HepG2 (cell line): Measurements from ENCODE around the gene GALNT17. TPM values are rescaled to one million over a fixed set of nuclear protein-coding genes. Genes with fewer than 3 reads are reported as not detected.

Experiments
- ATAC-seq: fragments of 200-7000 bp; cut with Tn5 transposase; 3 replicates; pipeline ENCODE4 v1.9.1; 2020; ENCODE audit warnings: mild to moderate bottlenecking, moderate library complexity
- BruUV-seq: library from RNA; stranded (reverse); fragments of 400-500 nt; replicated peaks from 2 replicates; lab custom pipeline; 2021; lab: Mats Ljungman, UMichigan
- CTCF ChIA-PET: fragments of 300-600 bp; formaldehyde crosslinking; extraction: SDS; loops from one replicate; lab custom pipeline; 2021; ENCODE audit warnings: low total read pairs, inconsistent platforms, low intra/inter-chr PET ratio; lab: Yijun Ruan, JAX
- POLR2A ChIA-PET: fragments of 350-600 bp; sonication (Branson Sonifier 250); formaldehyde crosslinking; loops from one replicate; lab custom pipeline; 2020; ENCODE audit warnings: antibody characterized with exemption, inconsistent platforms; lab: Yijun Ruan, JAX
- DNase-seq: peaks from one replicate; pipeline ENCODE4 v3.0.0-alpha.2; 2015; ENCODE audit warnings: low spot score
- FAIRE-seq: peaks from 3 replicates; lab custom pipeline; 2011; peaks lifted over from hg19 to GRCh38; lab: Jason Lieb, UNC
- H2AFZ ChIP-seq: one replicate; pipeline ENCODE4 v1.6.1; 2011; ENCODE audit warnings: low read length, inconsistent platforms
- H3K27ac ChIP-seq: fragments of 300-600 bp; 3 replicates; pipeline ENCODE4 v1.8.0; 2011; ENCODE audit warnings: mixed run types, mild to moderate bottlenecking, mixed read lengths, low read length, inconsistent platforms; ENCODE audit not compliant: insufficient read depth; ENCODE audit errors: extremely low read length
- H3K27me3 ChIP-seq, 2 experiments: fragments of 200-600 bp in 1 of 2; 2 replicates in 1 of 2; 3 replicates in 1 of 2; pipeline versions ENCODE4 v1.6.0 to v1.8.0; 2011; ENCODE audit warnings: low read length in 2 of 2, mild to moderate bottlenecking in 2 of 2, moderate library complexity in 2 of 2, inconsistent platforms in 1 of 2; ENCODE audit not compliant: insufficient read depth in 2 of 2, control insufficient read depth in 1 of 2
- H3K36me3 ChIP-seq, 2 experiments: fragments of 200-600 bp in 1 of 2; replicated peaks in 1 of 2; 2 replicates in 1 of 2; 3 replicates in 1 of 2; pipeline versions ENCODE4 v1.5.1 to v1.8.0; 2011; ENCODE audit warnings: low read length in 2 of 2, inconsistent platforms in 1 of 2; ENCODE audit not compliant: insufficient read depth in 2 of 2, control insufficient read depth in 1 of 2
- H3K4me1 ChIP-seq: 2 replicates; pipeline ENCODE4 v1.5.1; 2012; ENCODE audit warnings: low read length, inconsistent platforms; ENCODE audit not compliant: insufficient read depth
- H3K4me2 ChIP-seq: 2 replicates; pipeline ENCODE4 v1.6.0; 2011; ENCODE audit warnings: low read depth, low read length, inconsistent platforms
- H3K4me3 ChIP-seq, 3 experiments: fragments of 200-600 bp in 1 of 3; sonication (generic), shearing (Covaris generic) in 1 of 3; replicated peaks in 1 of 3; 2 replicates each; pipeline ENCODE4 v1.5.1; 2011 to 2016; ENCODE audit warnings: low read length in 3 of 3, inconsistent platforms in 2 of 3, low read depth in 2 of 3, mild to moderate bottlenecking in 2 of 3, control low read depth in 1 of 3, mixed read lengths in 1 of 3; ENCODE audit not compliant: insufficient read depth in 1 of 3
- H3K79me2 ChIP-seq: one replicate; pipeline ENCODE4 v1.6.1; 2011; ENCODE audit warnings: low read length, inconsistent platforms; ENCODE audit not compliant: insufficient read depth
- H3K9ac ChIP-seq: 2 replicates; pipeline ENCODE4 v1.6.0; 2011; ENCODE audit warnings: mild to moderate bottlenecking, low read depth, low read length, inconsistent platforms; ENCODE audit not compliant: insufficient read depth
- H3K9me3 ChIP-seq: 2 replicates; pipeline ENCODE4 v1.5.1; 2012; ENCODE audit warnings: mild to moderate bottlenecking, low read length
- H4K20me1 ChIP-seq: 2 replicates; pipeline ENCODE4 v1.6.0; 2011; ENCODE audit warnings: inconsistent platforms, mild to moderate bottlenecking, low read length, moderate library complexity; ENCODE audit not compliant: insufficient read depth
- AHR ChIP-seq: IDR thresholded peaks from 2 replicates; pipeline ENCODE4 v1.6.1; 2018; ENCODE audit warnings: missing genetic modification reagents, missing compliant biosample characterization
- CHD2 ChIP-seq: IDR thresholded peaks from 2 replicates; pipeline ENCODE4 v1.6.1; 2011; ENCODE audit warnings: low read depth, low read length, improper control_type of control experiment
- DMTF1 ChIP-seq: sonication (generic); formaldehyde crosslinking; IDR thresholded peaks from 2 replicates; pipeline ENCODE4 v1.4.0; 2020; ENCODE audit warnings: mild to moderate bottlenecking, missing genetic modification reagents
- GRHL1 ChIP-seq: sonication (generic); formaldehyde crosslinking; conservative IDR thresholded peaks from 2 replicates; pipeline ENCODE4 v1.8.0; 2022; ENCODE audit warnings: missing genetic modification reagents
- HDAC6 ChIP-seq: fragments of 200-600 bp; sonication (generic); IDR thresholded peaks from 2 replicates; pipeline ENCODE4 v1.7.0; 2017; ENCODE audit warnings: mild to moderate bottlenecking, antibody characterized with exemption, low read length, low read depth
- MIXL1 ChIP-seq: IDR thresholded peaks from 2 replicates; pipeline ENCODE4 v1.6.1; 2016
- PHF20 ChIP-seq: sonication (generic); formaldehyde crosslinking; IDR thresholded peaks from 2 replicates; pipeline ENCODE4 v1.5.0; 2020; ENCODE audit warnings: mild to moderate bottlenecking, missing genetic modification reagents
- RBM39 ChIP-seq: fragments of 200-400 bp; formaldehyde crosslinking; IDR thresholded peaks from one replicate; pipeline ENCODE4 v1.6.1; 2018; ENCODE audit warnings: antibody characterized with exemption, mild to moderate bottlenecking, low read depth, low read length; ENCODE audit not compliant: poor library complexity, severe bottlenecking
- RFX3 ChIP-seq: IDR thresholded peaks from 2 replicates; pipeline ENCODE4 v1.6.1; 2016; ENCODE audit warnings: missing biosample characterization, missing genetic modification reagents
- YEATS2 ChIP-seq: sonication (generic); formaldehyde crosslinking; IDR thresholded peaks from 2 replicates; pipeline ENCODE4 v1.4.0; 2020; ENCODE audit warnings: missing genetic modification reagents, borderline replicate concordance
- ZBTB1 ChIP-seq: sonication (generic); formaldehyde crosslinking; IDR thresholded peaks from 2 replicates; pipeline ENCODE4 v1.4.0; 2020; ENCODE audit warnings: missing genetic modification reagents, borderline replicate concordance
- ZBTB26 ChIP-seq: IDR thresholded peaks from 2 replicates; pipeline ENCODE4 v1.6.1; 2016; ENCODE audit warnings: missing compliant biosample characterization, missing genetic modification reagents, borderline replicate concordance
- ZNF333 ChIP-seq: sonication (generic); formaldehyde crosslinking; IDR thresholded peaks from 2 replicates; pipeline ENCODE4 v1.4.0; 2020; ENCODE audit warnings: mild to moderate bottlenecking, missing genetic modification reagents, borderline replicate concordance
- ZNF362 ChIP-seq: sonication (generic); formaldehyde crosslinking; IDR thresholded peaks from 2 replicates; pipeline ENCODE4 v1.4.0; 2020; ENCODE audit warnings: missing genetic modification reagents, mild to moderate bottlenecking, borderline replicate concordance
- WGBS: methylation state at CpG from one replicate; pipeline ENCODE4 v1.1.6; 2017; ENCODE audit warnings: low lambda C conversion rate; 5-methylcytosine and 5-hydroxymethylcytosine counted together
- in situ Hi-C: cut with HindIII; loops from 2 replicates; pipeline ENCODE4 v1.10.0; 2017; ENCODE audit warnings: low pct_unique_long_range_greater_than_20kb; ENCODE audit not compliant: extremely low pct_ligation_motif_present
- intact Hi-C: fragments of 100-400 bp; cut with micrococcal nuclease; formaldehyde crosslinking; loops from one replicate; pipeline ENCODE4 v1.10.0; 2022; ENCODE audit not compliant: unreplicated experiment
- polyA plus RNA-seq, 8 experiments: library from polyadenylated mRNA; depleted of rRNA in 3 of 8; stranded (reverse) in 7 of 8; unstranded in 1 of 8; fragments of >200 nt; fragmentation: Illumina TruSeq in 4 of 8; extraction: Trizol in 4 of 8; gene quantifications; 2 replicates each; pipeline versions ENCODE4 v1.2.1 to v1.2.3, GENCODE V29; 2011 to 2016; ENCODE audit warnings: low read depth in 4 of 8, missing spikeins in 1 of 8, mixed read lengths in 1 of 8; ENCODE audit not compliant: insufficient read depth in 1 of 8
- total RNA-seq, 5 experiments: library from RNA; depleted of rRNA; stranded (reverse); fragments of >200 nt; fragmentation: Illumina TruSeq; extraction: Trizol; gene quantifications; 2 replicates each; pipeline ENCODE4 v1.2.3, GENCODE V29; 2016; ENCODE audit warnings: low read depth in 1 of 5

GALNT17 gene
- total and polyA plus RNA-seq, 2 of the 13 experiments (the other 11 are each of a cell fraction or from before 2014, with no cell fraction given): not detected

- in situ Hi-C loops: no loop called here
- peaks cover 6% of the 10 kb centered on the region; the same call in 1 of the 2 replicates for H3K9me3 ChIP-seq
- intact Hi-C loops: no loop called here
- no peak overlapping the region for H3K9ac ChIP-seq
- H3K36me3 ChIP-seq: no peaks in the 10 kb centered on the region
- H4K20me1 ChIP-seq: no peaks in the 10 kb centered on the region
- H3K79me2 ChIP-seq: no peaks in the 10 kb centered on the region
- ATAC-seq (no peak), FAIRE-seq (no peak), DNase-seq (no peak)
- no peak overlapping the region for H3K4me3 ChIP-seq
- no TSS peak for BruUV-seq
- H2AFZ ChIP-seq: no peak overlapping the region
- ChIA-PET CTCF (no interaction called here), POLR2A (no interaction called here)
- WGBS: 33% methylated on average over 1 of the region's 1 CpG
- H3K4me2 ChIP-seq: no peak overlapping the region
- no peaks in the 10 kb centered on the region for H3K4me1 ChIP-seq
- TF ChIP-seq RBM39 (no peak), CHD2 (no peak), HDAC6 (no peak), ZBTB26 (CRISPR knock-in tag) (no peak), YEATS2 (CRISPR knock-in tag) (no peak), ZBTB1 (no peak), PHF20 (no peak)
- H3K27me3 ChIP-seq: no peaks in the 10 kb centered on the region
- H3K27ac ChIP-seq: no peak overlapping the region
These were observed 536.6 kb downstream of the GALNT17 start for GRCh38 chr7:71668572-71668971.

- FAIRE-seq: no peak
- Histone ChIP-seq H3K79me2 (no peaks in the 10 kb centered on the region), H3K4me2 (no peak overlapping the region), H3K4me3 (no peak overlapping the region), H3K9ac (no peak overlapping the region), H3K9me3 (no peaks in the 10 kb centered on the region), H2AFZ (no peak overlapping the region), H3K27ac (no peak overlapping the region), H3K36me3 (no peaks in the 10 kb centered on the region), H3K4me1 (no peaks in the 10 kb centered on the region), H3K27me3 (peaks cover 0 to 4% of the 10 kb centered on the region in 2 experiments; a peak in 1 of 5 replicates), H4K20me1 (no peaks in the 10 kb centered on the region)
- no peak for ATAC-seq
- CTCF ChIA-PET: no interaction called here
- DNase-seq: no peak
- POLR2A ChIA-PET: no interaction called here
- no TSS peak for BruUV-seq
- 9% methylated on average over 8 of the region's 8 CpGs for WGBS
- in situ Hi-C loops (no loop called here), intact Hi-C loops (no loop called here)
- TF ChIP-seq DMTF1 (no peak), ZNF333 (CRISPR knock-in tag) (no peak), RFX3 (CRISPR knock-in tag) (no peak), GRHL1 (CRISPR knock-in tag) (no peak), MIXL1 (CRISPR knock-in tag) (no peak), AHR (CRISPR knock-in tag) (no peak), ZNF362 (CRISPR knock-in tag) (no peak)
These were observed 547.5 kb downstream of the GALNT17 start for GRCh38 chr7:71679480-71679879.
